Measurements from ENCODE around the gene ERGIC1. TPM values are rescaled to one million over a fixed set of nuclear protein-coding genes. Genes with fewer than 3 reads are reported as not detected.

ERGIC1 gene
- total RNA-seq, 4 donors from 2014 or later = 113 to 180 (median 143) TPM

- Histone ChIP-seq H3K27ac (no peak overlapping the region), H3K4me3 (no peak overlapping the region), H3K9me3 (no peaks in the 10 kb centered on the region), H3K27me3 (no peaks in the 10 kb centered on the region), H3K36me3 (peaks cover 0 to 72% (median 0%) of the 10 kb centered on the region in 3 donors), H3K4me1 (no peaks in the 10 kb centered on the region)
- DNase-seq = no peak
- TF ChIP-seq POLR2A (IDR thresholded peaks at IDR 0.05) (no peak), CTCF (IDR thresholded peaks at IDR 0.05) (no peak)
Observed at GRCh38 chr5:172921906-172922305, 87.9 kb downstream of the ERGIC1 start.

GRCh38 chr5:172923539-172923938, 89.5 kb downstream of the ERGIC1 start:
- H3K9me3 ChIP-seq = no peaks in the 10 kb centered on the region
- H3K4me3 ChIP-seq = no peak overlapping the region
- no peaks in the 10 kb centered on the region for H3K27me3 ChIP-seq
- DNase-seq = no peak
- peaks cover 0 to 70% (median 0%) of the 10 kb centered on the region in 3 donors for H3K36me3 ChIP-seq
- TF ChIP-seq POLR2A (IDR thresholded peaks at IDR 0.05) (no peak), CTCF (IDR thresholded peaks at IDR 0.05) (no peak)
- no peaks in the 10 kb centered on the region for H3K4me1 ChIP-seq
- no peak overlapping the region for H3K27ac ChIP-seq

GRCh38 chr5:172925336-172925948, 91.4 kb downstream of the ERGIC1 start:
- no peak overlapping the region for H3K4me3 ChIP-seq
- no peak overlapping the region for H3K27ac ChIP-seq
- H3K36me3 ChIP-seq = peaks cover 0 to 53% (median 0%) of the 10 kb centered on the region in 3 donors
- no peak for DNase-seq
- H3K9me3 ChIP-seq = no peaks in the 10 kb centered on the region
- H3K4me1 ChIP-seq = no peaks in the 10 kb centered on the region
- H3K27me3 ChIP-seq = no peaks in the 10 kb centered on the region
- TF ChIP-seq CTCF (IDR thresholded peaks at IDR 0.05) (no peak), POLR2A (IDR thresholded peaks at IDR 0.05) (no peak)

GRCh38 chr5:172926008-172926523, 92.0 kb downstream of the ERGIC1 start:
- no peak for TF ChIP-seq POLR2A (IDR thresholded peaks at IDR 0.05)
- TF ChIP-seq CTCF (IDR thresholded peaks at IDR 0.05) = no peak
- H3K4me3 ChIP-seq = no peak overlapping the region
- no peaks in the 10 kb centered on the region for H3K9me3 ChIP-seq
- H3K27ac ChIP-seq = no peak overlapping the region
- peaks cover 0 to 53% (median 0%) of the 10 kb centered on the region in 3 donors for H3K36me3 ChIP-seq
- H3K27me3 ChIP-seq = no peaks in the 10 kb centered on the region
- H3K4me1 ChIP-seq = no peaks in the 10 kb centered on the region
- no peak for DNase-seq

GRCh38 chr5:172926796-172927195, 92.7 kb downstream of the ERGIC1 start:
- no peak for DNase-seq
- Histone ChIP-seq H3K9me3 (no peaks in the 10 kb centered on the region), H3K4me1 (no peaks in the 10 kb centered on the region), H3K27ac (no peak overlapping the region), H3K27me3 (no peaks in the 10 kb centered on the region), H3K36me3 (peaks cover 0 to 46% (median 0%) of the 10 kb centered on the region in 3 donors), H3K4me3 (no peak overlapping the region)
- no peak for TF ChIP-seq POLR2A (IDR thresholded peaks at IDR 0.05)
- no peak for TF ChIP-seq CTCF (IDR thresholded peaks at IDR 0.05)
